ENCODE measurements around the gene RELT. TPM values are rescaled to one million over a fixed set of nuclear protein-coding genes. Genes with fewer than 3 reads are reported as not detected.

RELT gene
- polyA plus RNA-seq, 1 donor from 2014 or later, result 29.9 TPM

DNA sequence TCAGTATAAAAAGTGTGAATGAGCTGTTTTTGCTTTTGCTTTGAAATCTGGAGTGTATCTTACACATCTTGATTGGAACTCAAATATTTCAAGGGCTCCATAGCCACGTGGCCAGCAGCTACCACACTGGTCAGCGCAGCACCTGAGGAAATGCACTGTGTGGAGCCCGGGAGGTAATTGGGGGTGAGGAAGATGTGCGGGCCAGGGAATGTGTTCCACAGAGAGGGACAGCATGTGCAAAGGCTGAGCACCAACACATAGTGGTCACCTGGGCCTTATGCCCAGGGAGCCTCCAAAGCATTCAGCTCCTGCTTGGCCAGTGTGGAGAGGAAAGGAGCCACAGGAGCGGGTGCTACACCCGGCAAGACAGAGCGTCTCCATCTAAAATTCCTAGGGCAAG is 20.8 kb downstream of the RELT start:
- Mint-ChIP-seq H3K36me3 (no peaks in the 10 kb centered on the region), H3K4me1 (peaks cover 5 to 9% (median 7%) of the 10 kb centered on the region in 3 donors), H3K27ac (peak overlapping the region in 2 of 3 donors; percentile 67 to 76), H3K9me3 (no peaks in the 10 kb centered on the region), H3K27me3 (no peaks in the 10 kb centered on the region), H3K4me3 (no peak overlapping the region)

- H3K4me3 Mint-ChIP-seq, result no peak overlapping the region
- peaks cover 5 to 9% (median 7%) of the 10 kb centered on the region in 3 donors for H3K4me1 Mint-ChIP-seq
- H3K27ac Mint-ChIP-seq, result peak overlapping the region; percentile 58 to 67 (median 65)
- no peaks in the 10 kb centered on the region for H3K27me3 Mint-ChIP-seq
- no peaks in the 10 kb centered on the region for H3K36me3 Mint-ChIP-seq
- H3K9me3 Mint-ChIP-seq, result no peaks in the 10 kb centered on the region
Measured at GRCh38 chr11:73397468-73398131, 21.4 kb downstream of the RELT start.

DNA sequence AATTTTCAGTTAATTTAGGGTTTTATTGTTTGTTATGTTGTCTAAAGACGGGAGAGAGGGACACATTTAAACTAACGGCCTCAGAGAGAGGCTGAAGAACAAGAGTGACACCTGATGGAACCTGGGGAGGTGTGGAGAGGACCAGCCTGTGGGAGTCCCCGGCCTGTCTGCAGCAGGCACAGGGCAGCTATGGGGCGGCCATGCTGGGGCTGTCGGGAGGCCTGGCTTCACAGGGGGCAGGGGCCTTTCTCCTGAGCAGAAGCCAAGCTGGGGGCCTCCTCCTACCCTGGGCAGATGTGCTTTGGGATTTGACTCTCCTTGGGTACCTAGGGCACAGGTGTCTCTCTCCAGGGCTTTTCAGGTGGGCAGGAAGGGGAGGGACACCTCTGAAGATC is 21.9 kb downstream of the RELT start:
- no peak overlapping the region for H3K4me3 Mint-ChIP-seq

GRCh38 chr11:73398721-73399120 is 22.5 kb downstream of the RELT start:
- peak overlapping the region; percentile 10 to 72 (median 65) for H3K27ac Mint-ChIP-seq
- H3K4me1 Mint-ChIP-seq, result peaks cover 4 to 8% (median 8%) of the 10 kb centered on the region in 3 donors
- no peaks in the 10 kb centered on the region for H3K27me3 Mint-ChIP-seq
- no peaks in the 10 kb centered on the region for H3K36me3 Mint-ChIP-seq
- no peaks in the 10 kb centered on the region for H3K9me3 Mint-ChIP-seq
- no peak overlapping the region for H3K4me3 Mint-ChIP-seq

More for the DNA sequence above, 21.9 kb downstream of the RELT start:
- H3K4me1 Mint-ChIP-seq, result peaks cover 8 to 9% (median 9%) of the 10 kb centered on the region in 3 donors
- no peaks in the 10 kb centered on the region for H3K36me3 Mint-ChIP-seq
- H3K27me3 Mint-ChIP-seq, result no peaks in the 10 kb centered on the region
- no peaks in the 10 kb centered on the region for H3K9me3 Mint-ChIP-seq
- H3K27ac Mint-ChIP-seq, result peak overlapping the region; percentile 10 to 67 (median 65)

DNA sequence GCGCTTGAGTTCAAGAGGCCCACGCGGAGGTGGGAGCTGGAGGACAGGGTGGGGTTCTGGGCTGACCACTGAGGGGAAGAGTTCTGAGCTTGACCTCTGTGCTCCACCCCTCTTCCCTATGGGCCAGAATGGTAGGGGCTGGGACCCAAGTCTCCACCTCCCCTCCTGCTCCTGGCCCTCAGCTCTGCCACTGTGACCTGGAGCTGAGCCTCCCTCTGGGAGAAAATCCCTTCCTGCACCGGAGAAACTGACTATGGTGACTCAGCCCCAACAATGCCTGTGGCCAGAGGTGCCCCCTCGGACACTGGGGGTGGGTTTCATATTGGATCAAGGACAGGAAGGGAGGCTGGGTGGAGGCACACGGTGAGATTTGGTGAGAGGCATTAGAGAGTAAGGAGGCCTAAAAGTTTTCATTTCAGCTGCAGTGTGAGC is 23.0 kb downstream of the RELT start:
- Mint-ChIP-seq H3K4me1 (peaks cover 4 to 10% (median 8%) of the 10 kb centered on the region in 3 donors), H3K9me3 (no peaks in the 10 kb centered on the region), H3K36me3 (no peaks in the 10 kb centered on the region), H3K27ac (peak overlapping the region; percentile 14 to 94 (median 72)), H3K4me3 (no peak overlapping the region), H3K27me3 (no peaks in the 10 kb centered on the region)

GRCh38 chr11:73399636-73400035 is 23.4 kb downstream of the RELT start:
- Mint-ChIP-seq H3K4me1 (peaks cover 4 to 10% (median 8%) of the 10 kb centered on the region in 3 donors), H3K27me3 (no peaks in the 10 kb centered on the region), H3K27ac (peak overlapping the region; percentile 14 to 94 (median 72)), H3K36me3 (no peaks in the 10 kb centered on the region), H3K4me3 (no peak overlapping the region), H3K9me3 (no peaks in the 10 kb centered on the region)

DNA sequence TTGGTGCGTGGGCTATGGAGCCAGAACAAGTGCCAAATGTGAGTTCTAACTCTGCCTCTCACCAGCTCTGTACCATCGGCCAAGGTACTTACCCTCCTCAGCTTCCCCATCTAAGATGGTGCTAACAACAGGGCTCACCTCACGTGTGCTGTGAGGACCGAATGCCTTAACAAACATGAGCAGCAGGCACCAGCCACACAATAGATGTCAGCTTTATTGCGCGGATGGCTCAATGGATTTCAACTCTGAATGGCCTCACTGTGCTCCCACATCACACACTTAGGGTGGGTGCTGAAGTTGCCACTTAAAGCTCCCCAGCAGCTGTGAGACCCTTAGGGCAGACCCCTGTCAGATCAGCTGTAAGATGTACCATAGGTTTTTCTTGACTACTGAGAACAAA is 24.1 kb downstream of the RELT start:
- H3K27ac Mint-ChIP-seq, result peak overlapping the region in 2 of 3 donors; percentile 58 to 87
- no peaks in the 10 kb centered on the region for H3K27me3 Mint-ChIP-seq
- no peaks in the 10 kb centered on the region for H3K9me3 Mint-ChIP-seq
- no peaks in the 10 kb centered on the region for H3K36me3 Mint-ChIP-seq
- H3K4me3 Mint-ChIP-seq, result no peak overlapping the region
- peaks cover 4 to 10% (median 8%) of the 10 kb centered on the region in 3 donors for H3K4me1 Mint-ChIP-seq

DNA sequence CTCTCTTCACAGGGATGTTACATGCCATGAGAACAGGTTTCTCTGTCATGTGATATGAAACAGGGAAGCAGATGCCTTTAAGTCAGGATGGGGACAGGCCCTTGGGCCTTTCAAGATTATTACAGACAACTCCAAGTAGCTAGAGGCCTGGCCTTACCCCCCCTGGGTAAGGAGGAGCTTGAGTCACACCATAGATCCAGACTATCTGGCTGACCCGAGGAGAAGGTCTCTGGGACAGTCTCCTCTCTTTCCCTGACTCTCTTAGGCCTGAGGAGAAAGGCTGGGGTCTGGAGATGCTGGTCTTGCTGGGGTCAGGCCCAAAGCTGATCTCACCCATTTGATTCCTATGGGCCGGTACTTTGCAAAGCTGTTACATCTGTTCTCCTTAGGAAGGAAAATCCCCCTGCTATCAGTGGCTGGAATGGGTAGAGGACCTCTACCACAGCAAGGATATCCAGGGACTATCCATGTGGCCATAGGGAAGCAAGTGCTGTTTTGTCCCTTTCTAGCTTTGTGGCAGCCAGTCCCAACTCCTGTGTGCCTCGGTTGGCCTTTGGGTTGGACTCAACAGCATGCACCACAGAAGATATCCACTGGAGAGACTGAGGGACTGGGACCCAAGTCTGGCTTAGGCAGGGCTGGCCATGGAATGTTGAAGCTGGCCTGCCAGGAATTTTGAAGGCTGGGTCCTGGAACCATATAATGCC is 25.2 kb downstream of the RELT start:
- Mint-ChIP-seq H3K4me1 (peaks cover 4 to 10% (median 8%) of the 10 kb centered on the region in 3 donors), H3K27me3 (no peaks in the 10 kb centered on the region), H3K27ac (peak overlapping the region in 2 of 3 donors; percentile 58 to 71), H3K36me3 (no peaks in the 10 kb centered on the region), H3K9me3 (no peaks in the 10 kb centered on the region), H3K4me3 (no peak overlapping the region)

DNA sequence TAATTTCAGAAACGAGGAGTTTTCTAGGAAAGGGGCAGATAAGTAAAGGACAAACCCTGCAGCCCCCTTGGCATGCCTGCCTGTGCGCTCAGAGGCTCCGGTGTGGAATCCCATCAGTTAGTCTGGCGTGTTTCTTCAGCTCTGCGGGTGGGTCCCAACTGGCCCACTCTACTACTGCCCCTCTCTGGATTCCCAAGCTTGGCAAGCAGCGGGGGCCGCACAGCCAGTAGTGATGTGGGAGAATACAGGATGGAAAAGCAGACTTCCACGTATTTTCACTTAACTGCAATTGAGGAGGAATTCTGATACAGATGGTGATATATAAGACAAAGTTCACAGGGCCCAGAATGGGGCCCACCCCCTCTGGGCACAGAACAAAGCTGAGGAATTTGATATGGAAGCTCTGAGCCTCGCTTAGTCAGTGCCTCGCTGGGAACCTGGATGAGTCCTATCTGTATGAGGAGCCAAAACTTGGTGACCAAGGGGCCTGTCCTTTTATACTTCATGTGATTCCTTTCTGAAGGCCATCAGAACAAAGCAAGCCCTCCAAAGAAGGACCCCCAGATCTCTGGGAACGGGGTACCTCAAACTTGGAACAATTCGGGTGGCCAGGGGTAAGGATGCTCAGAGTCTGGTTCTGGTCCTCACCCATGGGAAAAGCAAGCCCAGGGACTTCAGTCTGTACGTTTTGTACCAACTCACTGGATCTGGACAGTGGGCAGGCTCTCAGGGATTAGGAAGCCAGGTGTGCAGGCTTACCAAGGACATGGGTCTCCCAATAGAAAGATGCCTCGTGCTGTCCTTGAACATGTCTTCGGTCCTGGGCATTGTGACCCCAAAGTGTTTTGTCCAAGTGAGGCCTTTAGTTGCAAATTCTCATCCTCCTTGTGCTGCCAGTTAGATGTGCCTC is 26.0 kb downstream of the RELT start:
- H3K4me3 Mint-ChIP-seq, result no peak overlapping the region
- peaks cover 4 to 9% (median 8%) of the 10 kb centered on the region in 3 donors for H3K4me1 Mint-ChIP-seq
- no peaks in the 10 kb centered on the region for H3K27me3 Mint-ChIP-seq
- no peaks in the 10 kb centered on the region for H3K9me3 Mint-ChIP-seq
- H3K36me3 Mint-ChIP-seq, result no peaks in the 10 kb centered on the region
- peak overlapping the region in 2 of 3 donors; percentile 35 to 83 for H3K27ac Mint-ChIP-seq

DNA sequence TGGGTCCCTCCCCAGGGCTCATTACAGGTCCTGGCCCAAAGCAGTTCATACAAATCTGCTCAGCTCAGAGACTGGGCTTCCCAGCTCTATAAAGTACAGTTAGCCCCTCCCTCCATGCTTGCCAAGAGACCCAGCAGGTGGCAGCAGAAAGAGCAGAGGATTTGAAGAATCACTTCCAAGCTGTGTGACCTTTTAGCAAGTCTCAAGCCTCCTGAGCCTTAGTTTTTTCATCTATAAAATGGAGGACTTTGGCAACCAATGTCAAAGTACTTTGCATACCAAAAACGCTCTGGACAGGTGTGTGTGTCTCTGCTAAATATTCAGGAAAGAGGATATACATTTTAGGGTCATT is 26.6 kb downstream of the RELT start:
- peak overlapping the region in 2 of 3 donors; percentile 35 to 83 for H3K27ac Mint-ChIP-seq
- no peaks in the 10 kb centered on the region for H3K9me3 Mint-ChIP-seq
- no peaks in the 10 kb centered on the region for H3K27me3 Mint-ChIP-seq
- no peak overlapping the region for H3K4me3 Mint-ChIP-seq
- peaks cover 4 to 9% (median 8%) of the 10 kb centered on the region in 3 donors for H3K4me1 Mint-ChIP-seq
- H3K36me3 Mint-ChIP-seq, result no peaks in the 10 kb centered on the region

GRCh38 chr11:73403541-73403940 is 27.3 kb downstream of the RELT start:
- H3K4me1 Mint-ChIP-seq, result peaks cover 4 to 9% (median 8%) of the 10 kb centered on the region in 3 donors
- H3K27ac Mint-ChIP-seq, result peak overlapping the region in 1 of 3 donors; percentile 78
- no peaks in the 10 kb centered on the region for H3K27me3 Mint-ChIP-seq
- H3K4me3 Mint-ChIP-seq, result no peak overlapping the region
- H3K36me3 Mint-ChIP-seq, result peaks cover 3% of the 10 kb centered on the region
- no peaks in the 10 kb centered on the region for H3K9me3 Mint-ChIP-seq

DNA sequence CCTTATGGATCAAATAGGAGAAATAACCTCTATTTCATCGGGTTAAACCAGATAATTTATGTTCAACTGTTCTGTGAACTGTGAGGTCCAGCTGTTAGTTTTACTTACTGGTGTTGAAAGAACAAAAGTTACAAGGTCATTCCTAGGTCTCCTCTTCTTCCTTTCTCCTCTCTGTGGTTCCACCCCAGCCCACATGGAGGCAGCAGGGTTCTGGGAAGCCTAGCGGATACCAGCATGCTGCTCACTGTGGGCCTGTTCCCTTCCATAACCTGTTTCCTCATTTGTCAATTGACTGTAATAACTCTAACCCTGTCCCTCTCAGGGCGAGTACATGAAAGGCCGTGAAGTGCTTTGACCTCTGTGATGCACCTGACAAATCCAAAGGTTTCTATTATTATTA is 27.8 kb downstream of the RELT start:
- Mint-ChIP-seq H3K27me3 (no peaks in the 10 kb centered on the region), H3K27ac (peak overlapping the region in 1 of 3 donors; percentile 78), H3K36me3 (peaks cover 3% of the 10 kb centered on the region), H3K4me1 (peaks cover 4 to 9% (median 8%) of the 10 kb centered on the region in 3 donors), H3K4me3 (no peak overlapping the region), H3K9me3 (no peaks in the 10 kb centered on the region)

- Mint-ChIP-seq H3K4me3 (no peak overlapping the region), H3K9me3 (no peaks in the 10 kb centered on the region), H3K27me3 (no peaks in the 10 kb centered on the region), H3K4me1 (peaks cover under 1 to 9% (median 5%) of the 10 kb centered on the region in 3 donors), H3K36me3 (peaks cover 8% of the 10 kb centered on the region), H3K27ac (peak overlapping the region in 1 of 3 donors; percentile 78)
Measured at GRCh38 chr11:73404506-73405145, 28.4 kb downstream of the RELT start.

GRCh38 chr11:73405146-73405510 is 28.9 kb downstream of the RELT start:
- peaks cover 0 to 9% (median 5%) of the 10 kb centered on the region in 3 donors for H3K4me1 Mint-ChIP-seq
- H3K36me3 Mint-ChIP-seq, result peaks cover 8% of the 10 kb centered on the region
- no peak overlapping the region for H3K27ac Mint-ChIP-seq
- H3K9me3 Mint-ChIP-seq, result no peaks in the 10 kb centered on the region
- no peak overlapping the region for H3K4me3 Mint-ChIP-seq
- no peaks in the 10 kb centered on the region for H3K27me3 Mint-ChIP-seq

Measured in IgD-negative memory B cell (primary cell).